GM12892 (cell line): ENCODE measurements around the gene C2orf72.

ENCODE experiments used
- POLR2A ChIP-seq: IDR thresholded peaks from 2 replicates; pipeline ENCODE4 v1.6.1; 2011; ENCODE audit warnings: low read depth, low read length, control low read depth
- POLR2AphosphoS5 ChIP-seq: IDR thresholded peaks from 2 replicates; pipeline ENCODE4 v1.6.1; 2011; ENCODE audit warnings: low read depth, low read length, control low read depth

GRCh38 chr2:231057590-231057989 is 20.3 kb downstream of the C2orf72 start:
- TF ChIP-seq POLR2A (no peak), POLR2AphosphoS5 (no peak)
